ENCODE measurements around the gene PIP5K1B. TPM values are rescaled to one million over a fixed set of nuclear protein-coding genes. Genes with fewer than 3 reads are reported as not detected.

PIP5K1B gene
- total and polyA plus RNA-seq, 10 of the 15 experiments (the other 5 are each of a cell fraction or from before 2014, with no cell fraction given), result 6.8 to 16.3 (median 10.6) TPM

DNA sequence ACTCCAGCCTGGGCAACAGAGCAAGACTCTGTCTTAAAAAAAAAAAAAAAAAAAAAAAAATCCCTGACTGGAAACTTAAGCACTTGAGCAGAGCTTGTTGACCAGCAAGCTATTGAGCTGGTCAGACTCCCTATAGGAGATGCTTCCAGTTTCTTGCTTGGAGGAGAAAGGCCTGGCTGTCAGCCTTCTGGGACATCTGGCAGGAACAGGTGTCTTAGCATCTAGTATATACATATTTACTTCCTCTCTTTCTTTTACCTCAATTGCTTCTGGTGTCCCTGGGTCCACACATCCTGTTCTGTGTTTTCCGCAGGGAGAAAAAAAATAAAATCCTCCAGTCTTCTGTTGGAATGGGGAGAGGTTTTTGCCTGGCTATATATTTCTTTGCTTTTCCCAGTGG is 248.7 kb downstream of the PIP5K1B start:
- ChIA-PET POLR2A (interaction anchor here (0.6 to 1.5 kb wide), 4 partner anchors 10 to 177 kb away, joined by 3 to 6 read pairs (median 4); no protein-coding TSS in a partner anchor), CTCF (interaction anchor here (0.6 to 2.7 kb wide), 5 partner anchors 10 to 267 kb away, joined by 3 to 23 read pairs (median 7); no protein-coding TSS in a partner anchor), RAD21 (ENCODE audit: unreplicated experiment) (interaction anchor here (0.9 to 1.6 kb wide), 4 partner anchors 13 to 57 kb away, joined by 3 to 4 read pairs (median 4); no protein-coding TSS in a partner anchor), SMC1A (ENCODE audit: uncharacterized antibody, unreplicated experiment) (interaction anchor here (1.0 to 3.3 kb wide), 6 partner anchors 10 to 268 kb away, joined by 3 to 26 read pairs (median 4); no protein-coding TSS in a partner anchor)
- intact Hi-C loops (cut with micrococcal nuclease; ENCODE audit: unreplicated experiment) (loop anchor here (2.0 kb wide), 2 partner anchors 13 to 45 kb away; no protein-coding TSS in a partner anchor), in situ Hi-C loops (cut with MboI) (no loop called here)
- ATAC-seq, result no peak
- no peak for DNase-seq (ENCODE audit: low read depth, low spot score)
- H3K4me2 ChIP-seq (ENCODE audit: control insufficient read depth, insufficient read depth), result no peak overlapping the region
- H3K9me3 ChIP-seq (replicated peaks; ENCODE audit: control insufficient read depth, insufficient read depth, low read length), result no peaks in the 10 kb centered on the region
- BruUV-seq (replicated peaks), result no TSS peak
- H2AFZ ChIP-seq (ENCODE audit: control insufficient read depth, low read depth, low read length), result no peak overlapping the region
- H3K4me3 ChIP-seq, result no peak overlapping the region
- TF ChIP-seq CBFB (IDR thresholded peaks at IDR 0.05; ENCODE audit: low read depth), result no peak
- TF ChIP-seq TCF3 (IDR thresholded peaks at IDR 0.05; ENCODE audit: borderline replicate concordance, insufficient read depth, low read depth, low read length), result no peak
- TF ChIP-seq, protein P1, sequence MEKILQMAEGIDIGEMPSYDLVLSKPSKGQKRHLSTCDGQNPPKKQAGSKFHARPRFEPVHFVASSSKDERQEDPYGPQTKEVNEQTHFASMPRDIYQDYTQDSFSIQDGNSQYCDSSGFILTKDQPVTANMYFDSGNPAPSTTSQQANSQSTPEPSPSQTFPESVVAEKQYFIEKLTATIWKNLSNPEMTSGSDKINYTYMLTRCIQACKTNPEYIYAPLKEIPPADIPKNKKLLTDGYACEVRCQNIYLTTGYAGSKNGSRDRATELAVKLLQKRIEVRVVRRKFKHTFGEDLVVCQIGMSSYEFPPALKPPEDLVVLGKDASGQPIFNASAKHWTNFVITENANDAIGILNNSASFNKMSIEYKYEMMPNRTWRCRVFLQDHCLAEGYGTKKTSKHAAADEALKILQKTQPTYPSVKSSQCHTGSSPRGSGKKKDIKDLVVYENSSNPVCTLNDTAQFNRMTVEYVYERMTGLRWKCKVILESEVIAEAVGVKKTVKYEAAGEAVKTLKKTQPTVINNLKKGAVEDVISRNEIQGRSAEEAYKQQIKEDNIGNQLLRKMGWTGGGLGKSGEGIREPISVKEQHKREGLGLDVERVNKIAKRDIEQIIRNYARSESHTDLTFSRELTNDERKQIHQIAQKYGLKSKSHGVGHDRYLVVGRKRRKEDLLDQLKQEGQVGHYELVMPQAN (conservative IDR thresholded peaks at IDR 0.05), result no peak
- H3K27ac ChIP-seq (ENCODE audit: control insufficient read depth, insufficient read depth), result no peak overlapping the region
- no peaks in the 10 kb centered on the region for H4K20me1 ChIP-seq (ENCODE audit: control insufficient read depth, insufficient read depth)
- H3K4me1 ChIP-seq (ENCODE audit: control insufficient read depth, insufficient read depth, low read length), result peaks cover 49% of the 10 kb centered on the region
- no peaks in the 10 kb centered on the region for H3K36me3 ChIP-seq (ENCODE audit: control insufficient read depth in 2 of 2, insufficient read depth in 2 of 2, low read length in 1 of 2)
- no peak for FAIRE-seq
- H3K27me3 ChIP-seq (replicated peaks in 1 of 2; ENCODE audit: control insufficient read depth in 2 of 2, insufficient read depth in 2 of 2, low read length in 1 of 2), result no peaks in the 10 kb centered on the region
- WGBS (ENCODE audit: insufficient coverage, insufficient replicate concordance, low lambda C conversion rate, missing lambda C conversion rate), result 93% methylated on average over 1 of the region's 1 CpG
- no peaks in the 10 kb centered on the region for H3K79me2 ChIP-seq (ENCODE audit: control insufficient read depth, insufficient read depth, low read length)
- H3K9ac ChIP-seq (ENCODE audit: control insufficient read depth, insufficient read depth, low read length), result no peak overlapping the region

DNA sequence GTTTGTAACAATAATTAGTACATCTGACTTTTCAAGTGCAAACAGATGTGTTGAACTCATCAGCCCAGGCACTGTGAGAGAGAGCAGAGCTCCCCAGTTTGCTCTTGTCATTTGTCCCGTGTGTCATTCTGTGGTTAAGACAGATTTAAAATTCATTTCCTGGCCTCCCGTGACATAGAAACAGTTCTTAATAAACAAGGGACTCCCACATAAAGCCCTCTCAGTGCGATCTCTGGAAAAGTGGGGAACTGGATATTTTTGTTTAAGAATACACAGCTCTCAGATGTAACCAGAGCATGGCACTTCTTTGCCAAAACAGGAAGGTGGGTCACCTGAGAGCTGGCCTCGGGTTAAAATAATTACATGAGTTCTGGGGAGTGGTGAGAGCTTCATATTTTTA is 250.3 kb downstream of the PIP5K1B start:
- DNase-seq (ENCODE audit: low read depth, low spot score) (no peak), FAIRE-seq (peak; percentile 18), ATAC-seq (no peak)
- H3K27me3 ChIP-seq (replicated peaks in 1 of 2; ENCODE audit: control insufficient read depth in 2 of 2, insufficient read depth in 2 of 2, low read length in 1 of 2), result no peaks in the 10 kb centered on the region
- H3K27ac ChIP-seq (ENCODE audit: control insufficient read depth, insufficient read depth), result no peak overlapping the region
- peaks cover 35% of the 10 kb centered on the region for H3K4me1 ChIP-seq (ENCODE audit: control insufficient read depth, insufficient read depth, low read length)
- intact Hi-C loops (cut with micrococcal nuclease; ENCODE audit: unreplicated experiment), result no loop called here
- H3K79me2 ChIP-seq (ENCODE audit: control insufficient read depth, insufficient read depth, low read length), result no peaks in the 10 kb centered on the region
- peak overlapping the region; percentile 38 for H3K4me2 ChIP-seq (ENCODE audit: control insufficient read depth, insufficient read depth)
- H3K9me3 ChIP-seq (replicated peaks; ENCODE audit: control insufficient read depth, insufficient read depth, low read length), result no peaks in the 10 kb centered on the region
- no peaks in the 10 kb centered on the region for H4K20me1 ChIP-seq (ENCODE audit: control insufficient read depth, insufficient read depth)
- ChIA-PET POLR2A (interaction anchor here (0.9 kb wide), 1 partner anchor 22 kb away, joined by 3 read pairs; no protein-coding TSS in a partner anchor), SMC1A (ENCODE audit: uncharacterized antibody, unreplicated experiment) (interaction anchor here (0.8 to 3.3 kb wide), 8 partner anchors 8 to 371 kb away, joined by 3 to 26 read pairs (median 3); no protein-coding TSS in a partner anchor), RAD21 (ENCODE audit: unreplicated experiment) (interaction anchor here (0.9 to 1.1 kb wide), 2 partner anchors 29 to 44 kb away, joined by 3 to 5 read pairs; no protein-coding TSS in a partner anchor), CTCF (interaction anchor here (0.7 to 2.7 kb wide), 7 partner anchors 8 to 371 kb away, joined by 3 to 23 read pairs (median 4); no protein-coding TSS in a partner anchor)
- H3K9ac ChIP-seq (ENCODE audit: control insufficient read depth, insufficient read depth, low read length), result no peak overlapping the region
- H3K36me3 ChIP-seq (ENCODE audit: control insufficient read depth in 2 of 2, insufficient read depth in 2 of 2, low read length in 1 of 2), result no peaks in the 10 kb centered on the region
- no peak overlapping the region for H2AFZ ChIP-seq (ENCODE audit: control insufficient read depth, low read depth, low read length)
- BruUV-seq (replicated peaks), result no TSS peak
- 18% methylated on average over 4 of the region's 4 CpGs for WGBS (ENCODE audit: insufficient coverage, insufficient replicate concordance, low lambda C conversion rate, missing lambda C conversion rate)
- H3K4me3 ChIP-seq, result no peak overlapping the region
- in situ Hi-C loops (cut with MboI), result no loop called here
- TF ChIP-seq TARDBP (IDR thresholded peaks at IDR 0.05; ENCODE audit: borderline replicate concordance), result no peak
- TF ChIP-seq BCL11A (IDR thresholded peaks at IDR 0.05; ENCODE audit: low read depth, low read length), result no peak
- no peak for TF ChIP-seq MYB (IDR thresholded peaks at IDR 0.05; ENCODE audit: borderline replicate concordance, low read depth, low read length)
- peak; percentile 26 to 36; a peak in 1 of 4 replicates for TF ChIP-seq BHLHE40 (IDR thresholded peaks at IDR 0.05; ENCODE audit: borderline replicate concordance in 1 of 2, low read depth in 2 of 2, low read length in 1 of 2)
- TF ChIP-seq RUNX3 (IDR thresholded peaks at IDR 0.05; ENCODE audit: low read length), result peak; percentile 72
- TF ChIP-seq ZBED1 (IDR thresholded peaks at IDR 0.05; ENCODE audit: borderline replicate concordance), result no peak
- no peak for TF ChIP-seq SUPT20H (IDR thresholded peaks at IDR 0.05; ENCODE audit: borderline replicate concordance, control insufficient read depth, low read depth, low read length)
- TF ChIP-seq, protein P2, sequence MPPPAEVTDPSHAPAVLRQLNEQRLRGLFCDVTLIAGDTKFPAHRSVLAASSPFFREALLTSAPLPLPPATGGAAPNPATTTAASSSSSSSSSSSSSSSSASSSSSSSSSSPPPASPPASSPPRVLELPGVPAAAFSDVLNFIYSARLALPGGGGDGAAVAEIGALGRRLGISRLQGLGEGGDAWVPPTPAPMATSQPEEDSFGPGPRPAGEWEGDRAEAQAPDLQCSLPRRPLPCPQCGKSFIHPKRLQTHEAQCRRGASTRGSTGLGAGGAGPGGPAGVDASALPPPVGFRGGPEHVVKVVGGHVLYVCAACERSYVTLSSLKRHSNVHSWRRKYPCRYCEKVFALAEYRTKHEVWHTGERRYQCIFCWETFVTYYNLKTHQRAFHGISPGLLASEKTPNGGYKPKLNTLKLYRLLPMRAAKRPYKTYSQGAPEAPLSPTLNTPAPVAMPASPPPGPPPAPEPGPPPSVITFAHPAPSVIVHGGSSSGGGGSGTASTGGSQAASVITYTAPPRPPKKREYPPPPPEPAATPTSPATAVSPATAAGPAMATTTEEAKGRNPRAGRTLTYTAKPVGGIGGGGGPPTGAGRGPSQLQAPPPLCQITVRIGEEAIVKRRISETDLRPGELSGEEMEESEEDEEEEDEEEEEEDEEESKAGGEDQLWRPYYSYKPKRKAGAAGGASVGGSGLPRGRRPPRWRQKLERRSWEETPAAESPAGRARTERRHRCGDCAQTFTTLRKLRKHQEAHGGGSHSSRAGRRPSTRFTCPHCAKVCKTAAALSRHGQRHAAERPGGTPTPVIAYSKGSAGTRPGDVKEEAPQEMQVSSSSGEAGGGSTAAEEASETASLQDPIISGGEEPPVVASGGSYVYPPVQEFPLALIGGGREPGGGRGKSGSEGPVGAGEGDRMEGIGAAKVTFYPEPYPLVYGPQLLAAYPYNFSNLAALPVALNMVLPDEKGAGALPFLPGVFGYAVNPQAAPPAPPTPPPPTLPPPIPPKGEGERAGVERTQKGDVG (CRISPR knock-in tag; IDR thresholded peaks at IDR 0.05), result no peak
- no peak for TF ChIP-seq FOXM1 (IDR thresholded peaks at IDR 0.05; ENCODE audit: low read depth, low read length)
